PC-3 (cell line): ENCODE measurements around the gene TFIP11.
A peak's percentile ranks its signal among the peaks of the same experiment; 100 is the strongest.

Source experiments
- CTCF ChIP-seq: fragments of 300-600 bp; sonication (generic); conservative IDR thresholded peaks from 2 replicates; pipeline ENCODE4 v1.5.1; 2017; ENCODE audit warnings: antibody characterized with exemption, low read depth, mild to moderate bottlenecking, low read length
- EZH2 ChIP-seq: fragments of 300-600 bp; sonication (generic); IDR thresholded peaks from one replicate; pipeline ENCODE4 v1.6.1; 2017; ENCODE audit warnings: antibody characterized with exemption, mild to moderate bottlenecking, low read length; ENCODE audit not compliant: unreplicated experiment
- EZH2phosphoT487 ChIP-seq: fragments of 300-600 bp; sonication (generic); IDR thresholded peaks from 2 replicates; pipeline ENCODE4 v1.6.1; 2018; ENCODE audit warnings: mild to moderate bottlenecking, antibody characterized with exemption, low read length, borderline replicate concordance

DNA sequence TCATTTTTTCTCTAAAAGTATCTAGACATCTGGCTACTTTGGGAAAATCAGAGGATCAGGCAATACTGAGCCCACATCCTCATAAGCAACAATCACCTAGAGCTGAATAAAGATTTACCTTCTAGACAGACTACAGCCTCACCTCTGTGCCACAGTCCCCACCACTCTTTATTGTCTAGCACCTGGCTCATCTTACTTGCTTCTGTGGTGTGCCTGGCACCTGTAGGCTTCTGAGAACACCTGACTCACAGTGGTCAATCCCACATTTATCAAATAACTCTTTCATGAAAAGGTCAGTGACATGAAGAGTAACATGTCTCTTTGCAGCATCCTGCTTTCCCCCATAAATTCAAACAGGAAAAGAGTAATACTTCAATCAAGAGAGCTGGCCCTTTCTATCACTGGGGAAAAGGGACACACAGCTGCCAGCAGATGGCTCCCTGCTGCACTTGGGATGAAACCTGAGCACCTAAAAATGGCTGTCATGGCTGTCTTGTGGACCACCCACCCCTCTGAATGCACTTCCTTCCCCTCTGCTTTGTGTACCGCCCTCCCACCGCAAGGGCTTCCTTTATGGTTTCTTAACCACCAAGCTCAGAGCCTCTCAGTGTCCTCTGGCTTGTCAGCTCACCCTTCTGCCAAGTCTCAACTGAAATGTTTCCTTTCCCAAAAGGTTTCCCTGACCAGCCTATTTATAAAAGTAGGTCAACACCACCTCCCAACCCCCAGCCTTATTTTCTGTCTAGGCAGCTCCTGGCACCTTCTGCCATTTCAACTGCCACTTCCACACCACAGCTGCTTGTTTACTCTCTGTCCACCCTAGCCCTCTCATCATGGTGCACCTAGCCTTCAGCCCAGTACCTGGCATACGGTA lies 9.3 kb downstream of the TFIP11 start:
- peak; percentile 64 for TF ChIP-seq CTCF
- TF ChIP-seq EZH2: no peak
- TF ChIP-seq EZH2phosphoT487: no peak
